IPS DF 6.9 (cell line): ENCODE data around the gene PLG.
"Not testable (repeated sequence)": the region's sequence is repeated elsewhere in the genome, so short reads cannot be mapped to it uniquely, and the experiment has no call there.

ENCODE experiments used
- DNase-seq: peaks from one replicate; pipeline ENCODE4 v3.0.0-alpha.2; 2013; ENCODE audit warnings: low read depth, low spot score
- H3K27ac ChIP-seq: one replicate; pipeline ENCODE4 v1.5.1; 2013; ENCODE audit warnings: low read length, control low read depth
- H3K27me3 ChIP-seq: 2 replicates; pipeline ENCODE4 v1.6.1; 2013; ENCODE audit warnings: mild to moderate bottlenecking, low read length; ENCODE audit not compliant: control insufficient read depth, insufficient read depth
- H3K36me3 ChIP-seq: 2 replicates; pipeline ENCODE4 v1.6.1; 2013; ENCODE audit warnings: low read length; ENCODE audit not compliant: control insufficient read depth, insufficient read depth
- H3K4me1 ChIP-seq: 2 replicates; pipeline ENCODE4 v1.6.1; 2013; ENCODE audit warnings: low read length; ENCODE audit not compliant: control insufficient read depth, insufficient read depth
- H3K4me3 ChIP-seq: 2 replicates; pipeline ENCODE4 v1.5.1; 2013; ENCODE audit warnings: mild to moderate bottlenecking, low read length
- H3K9me3 ChIP-seq: 2 replicates; pipeline ENCODE4 v1.6.1; 2013; ENCODE audit warnings: low read length, inconsistent platforms; ENCODE audit not compliant: control insufficient read depth, insufficient read depth
- WGBS: extraction: QIAGEN DNeasy Blood & Tissue Kit; methylation state at CpG from one replicate; pipeline ENCODE4 v1.1.7; 2013; ENCODE audit warnings: mixed read lengths, missing lambda C conversion rate; ENCODE audit not compliant: insufficient read length, insufficient coverage; 5-methylcytosine and 5-hydroxymethylcytosine counted together

PLG gene

DNA sequence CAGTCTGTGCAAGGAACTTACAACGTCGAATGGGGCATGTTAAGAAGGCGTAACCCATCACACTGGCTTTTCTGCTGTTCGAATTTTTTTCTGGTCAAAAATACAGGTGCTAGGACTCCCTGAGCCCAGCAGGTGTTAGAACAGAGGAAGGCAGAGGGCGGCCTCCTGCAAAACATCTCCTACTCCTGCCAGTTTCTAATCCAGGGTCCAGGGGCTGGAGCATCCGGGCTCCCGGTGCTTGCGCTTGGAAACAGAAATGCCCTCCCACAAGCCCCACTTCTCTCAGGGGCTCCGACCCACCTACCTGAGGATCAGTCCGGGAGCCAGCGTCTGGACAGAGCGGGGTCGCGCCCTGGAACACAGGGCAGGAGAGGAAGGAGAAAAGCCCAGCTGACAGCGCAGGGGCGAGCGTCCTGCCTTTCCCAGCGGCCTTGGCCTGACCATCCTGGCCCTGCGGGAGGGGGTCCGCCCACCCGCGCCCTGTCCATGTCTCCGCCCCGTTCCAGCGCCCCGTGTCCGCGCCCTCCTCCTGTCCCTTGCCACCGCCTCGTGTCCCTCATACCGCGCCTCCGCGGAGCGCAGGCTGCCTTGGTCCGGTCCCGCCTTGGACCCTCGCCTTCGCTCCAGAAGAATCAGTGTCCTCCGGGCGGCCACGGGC lies 23.2 kb upstream of the PLG start:
- Histone ChIP-seq H3K4me3 (peak overlapping the region; percentile 43; the same call in 1 of the 2 replicates), H3K36me3 (no peaks in the 10 kb centered on the region), H3K27ac (no peak overlapping the region), H3K4me1 (no peaks in the 10 kb centered on the region), H3K27me3 (peaks cover 3% of the 10 kb centered on the region; the same call in 1 of the 2 replicates), H3K9me3 (no peaks in the 10 kb centered on the region)
- no CpG with 5 or more reads among the region's 42 CpGs for WGBS
- DNase-seq, result no peak

DNA sequence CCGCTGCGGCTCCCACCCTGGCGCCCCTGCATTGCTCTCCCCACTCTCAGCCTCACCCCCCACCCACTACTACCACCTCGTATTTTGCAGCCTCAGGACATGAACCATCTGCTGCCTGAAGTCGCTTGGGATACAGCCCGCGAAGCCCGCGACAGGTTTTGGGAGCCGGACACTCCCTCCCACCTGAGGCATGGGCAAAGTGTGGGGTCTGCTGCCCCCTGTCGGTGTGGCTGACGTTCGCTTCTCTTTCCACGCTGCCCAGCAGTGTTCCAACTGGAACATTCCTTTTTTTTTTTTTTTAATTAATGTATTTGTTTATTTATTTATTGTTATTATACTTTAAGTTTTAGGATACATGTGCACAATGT lies 22.7 kb upstream of the PLG start:
- H3K36me3 ChIP-seq, result no peaks in the 10 kb centered on the region
- peak overlapping the region; percentile 43; the same call in 1 of the 2 replicates for H3K4me3 ChIP-seq
- H3K27me3 ChIP-seq, result peaks cover 3% of the 10 kb centered on the region; the same call in 1 of the 2 replicates
- H3K27ac ChIP-seq, result no peak overlapping the region
- no peaks in the 10 kb centered on the region for H3K4me1 ChIP-seq
- no CpG with 5 or more reads among the region's 14 CpGs for WGBS
- no peaks in the 10 kb centered on the region for H3K9me3 ChIP-seq
- peak; percentile 37 for DNase-seq

DNA sequence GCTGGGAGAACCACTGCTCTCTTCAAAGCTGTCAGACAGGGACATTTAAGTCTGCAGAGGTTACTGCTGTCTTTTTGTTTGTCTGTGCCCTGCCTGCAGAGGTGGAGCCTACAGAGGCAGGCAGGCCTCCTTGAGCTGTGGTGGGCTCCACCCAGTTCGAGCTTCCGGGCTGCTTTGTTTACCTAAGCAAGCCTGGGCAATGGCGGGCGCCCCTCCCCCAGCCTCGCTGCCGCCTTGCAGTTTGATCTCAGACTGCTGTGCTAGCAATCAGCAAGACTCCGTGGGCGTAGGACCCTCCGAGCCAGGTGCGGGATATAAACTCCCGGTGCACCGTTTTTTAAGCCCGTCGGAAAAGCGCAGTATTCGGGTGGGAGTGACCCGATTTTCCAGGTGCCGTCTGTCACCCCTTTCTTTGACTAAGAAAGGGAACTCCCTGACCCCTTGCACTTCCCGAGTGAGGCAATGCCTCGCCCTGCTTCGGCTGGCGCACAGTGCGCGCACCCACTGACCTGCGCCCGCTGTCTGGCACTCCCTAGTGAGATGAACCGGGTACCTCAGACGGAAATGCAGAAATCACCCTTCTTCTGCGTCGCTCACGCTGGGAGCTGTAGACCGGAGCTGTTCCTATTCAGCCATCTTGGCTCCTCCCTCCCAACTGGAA lies 16.8 kb upstream of the PLG start:
- WGBS, result no CpG with 5 or more reads among the region's 32 CpGs
- not testable (repeated sequence) for H3K36me3 ChIP-seq, H3K4me3 ChIP-seq, H3K27me3 ChIP-seq, DNase-seq, H3K9me3 ChIP-seq, H3K4me1 ChIP-seq, H3K27ac ChIP-seq

DNA sequence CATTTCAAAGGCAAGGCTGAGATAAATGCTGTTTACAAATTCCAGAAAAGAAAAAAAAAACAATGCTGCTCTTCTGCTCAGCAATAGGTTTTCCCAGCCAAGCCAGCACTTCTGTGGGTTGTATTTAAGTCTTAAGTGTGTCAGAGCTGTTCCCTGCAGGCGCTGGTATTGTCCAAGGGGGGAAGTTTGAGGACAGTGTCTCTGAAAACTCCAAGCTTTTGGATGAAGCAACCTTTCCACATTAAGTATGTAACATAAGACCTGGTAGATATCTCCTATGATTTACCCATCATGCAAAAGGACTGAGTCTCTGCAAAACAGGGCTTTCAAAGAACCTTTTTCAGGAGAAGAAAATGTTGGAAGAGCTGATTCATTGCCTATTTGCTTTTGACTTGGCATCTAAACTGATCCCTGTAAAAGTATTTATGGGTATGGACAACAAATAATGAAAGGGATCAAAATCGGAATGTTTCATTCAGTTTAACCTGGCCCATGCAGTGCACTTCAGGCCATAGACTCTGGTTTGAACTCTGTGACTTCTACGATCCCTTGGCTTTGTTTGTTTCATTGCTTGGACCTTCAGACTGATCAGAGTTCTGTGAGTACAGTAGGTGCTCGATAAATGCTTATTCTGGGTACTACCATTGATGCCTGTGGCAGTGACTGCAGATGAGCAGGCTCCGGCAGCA lies 16.1 kb upstream of the PLG start:
- WGBS, result no CpG with 5 or more reads among the region's 5 CpGs
- no peaks in the 10 kb centered on the region for H3K36me3 ChIP-seq
- no peak overlapping the region for H3K4me3 ChIP-seq
- DNase-seq, result no peak
- no peaks in the 10 kb centered on the region for H3K9me3 ChIP-seq
- H3K27ac ChIP-seq, result no peak overlapping the region
- no peaks in the 10 kb centered on the region for H3K27me3 ChIP-seq
- H3K4me1 ChIP-seq, result 0 out of 2 replicates have a peak, but pooled peaks cover 2% of the 10 kb centered on the region

DNA sequence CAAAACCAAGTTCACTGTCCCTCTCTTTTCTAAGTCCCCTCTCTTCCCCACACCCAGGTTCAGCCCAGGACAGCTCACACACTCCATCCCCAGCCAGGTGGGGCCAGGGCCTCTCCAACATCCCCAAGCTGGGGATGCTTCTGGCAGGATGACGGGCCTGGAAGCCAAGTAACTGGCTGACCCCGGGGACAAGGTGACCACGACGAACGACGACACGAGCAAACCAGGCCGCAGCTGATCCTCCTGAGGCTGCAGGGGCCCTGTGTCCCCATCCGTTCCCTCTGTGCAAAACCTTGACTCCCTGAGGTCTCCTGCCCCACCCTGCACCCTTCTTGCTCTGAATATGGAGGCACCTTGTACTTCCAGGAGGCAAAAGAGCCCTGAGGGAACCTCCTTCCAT lies 11.6 kb upstream of the PLG start:
- Histone ChIP-seq H3K36me3 (no peaks in the 10 kb centered on the region), H3K9me3 (no peaks in the 10 kb centered on the region), H3K27me3 (no peaks in the 10 kb centered on the region), H3K27ac (no peak overlapping the region), H3K4me3 (no peak overlapping the region), H3K4me1 (0 out of 2 replicates have a peak, but pooled peaks cover under 1% of the 10 kb centered on the region)
- no CpG with 5 or more reads among the region's 9 CpGs for WGBS
- DNase-seq, result no peak

GRCh38 chr6:160691617-160692016 lies 10.4 kb upstream of the PLG start:
- Histone ChIP-seq H3K27me3 (no peaks in the 10 kb centered on the region), H3K4me1 (no peaks in the 10 kb centered on the region), H3K9me3 (no peaks in the 10 kb centered on the region), H3K27ac (no peak overlapping the region), H3K36me3 (no peaks in the 10 kb centered on the region), H3K4me3 (no peak overlapping the region)
- no peak for DNase-seq
- WGBS, result no CpG with 5 or more reads among the region's 5 CpGs

GRCh38 chr6:160692369-160692959 lies 9.6 kb upstream of the PLG start:
- no peak overlapping the region for H3K27ac ChIP-seq
- no peaks in the 10 kb centered on the region for H3K4me1 ChIP-seq
- DNase-seq, result no peak
- no CpG with 5 or more reads among the region's 5 CpGs for WGBS
- H3K9me3 ChIP-seq, result no peaks in the 10 kb centered on the region
- no peaks in the 10 kb centered on the region for H3K36me3 ChIP-seq
- H3K4me3 ChIP-seq, result no peak overlapping the region
- H3K27me3 ChIP-seq, result no peaks in the 10 kb centered on the region

- H3K27me3 ChIP-seq, H3K4me1 ChIP-seq, H3K9me3 ChIP-seq, H3K36me3 ChIP-seq, DNase-seq, H3K27ac ChIP-seq, H3K4me3 ChIP-seq: not testable (repeated sequence)
Measured at GRCh38 chr6:160695025-160695424, 7.0 kb upstream of the PLG start.

DNA sequence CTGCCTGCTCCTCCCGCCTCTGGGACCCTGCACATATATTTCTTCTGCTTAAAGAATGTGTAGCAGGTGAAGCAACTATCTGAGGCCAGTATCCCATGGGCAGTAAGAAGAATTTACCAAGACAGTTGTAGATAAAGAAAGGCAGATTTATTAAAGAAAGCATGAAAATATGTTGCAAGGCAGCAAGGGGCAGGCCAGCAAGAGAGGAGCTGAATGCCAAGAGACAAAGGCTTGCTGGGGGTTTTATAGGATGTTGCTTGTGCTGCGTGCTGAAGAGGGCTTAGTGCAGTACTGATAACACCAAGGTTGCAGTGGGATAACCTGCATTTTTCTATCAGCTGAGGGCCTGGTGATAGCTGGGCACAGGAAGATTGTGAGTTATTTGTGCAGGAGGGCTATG lies 6.4 kb upstream of the PLG start:
- H3K36me3 ChIP-seq, H3K4me1 ChIP-seq, H3K4me3 ChIP-seq, H3K27me3 ChIP-seq, DNase-seq, H3K27ac ChIP-seq, H3K9me3 ChIP-seq: not testable (repeated sequence)
- no CpG with 5 or more reads among the region's 2 CpGs for WGBS

- WGBS, result no CpG with 5 or more reads among the region's 3 CpGs
- H3K4me3 ChIP-seq, H3K27ac ChIP-seq, H3K36me3 ChIP-seq, H3K4me1 ChIP-seq, H3K27me3 ChIP-seq, DNase-seq, H3K9me3 ChIP-seq: not testable (repeated sequence)
Measured at GRCh38 chr6:160696884-160697283, 5.2 kb upstream of the PLG start.
